ENCODE measurements around the gene EPN2.

Gene EPN2

GRCh38 chr17:19341211-19341631, 104.1 kb downstream of the EPN2 start:
- no peak for TF ChIP-seq CTCF (IDR thresholded peaks at IDR 0.05; ENCODE audit: control insufficient read depth, extremely low read depth, insufficient read depth)
- DNase-seq (ENCODE audit: low read depth), result no peak
- no peak overlapping the region for H3K4me3 ChIP-seq (ENCODE audit: low read depth, low read length)

DNA sequence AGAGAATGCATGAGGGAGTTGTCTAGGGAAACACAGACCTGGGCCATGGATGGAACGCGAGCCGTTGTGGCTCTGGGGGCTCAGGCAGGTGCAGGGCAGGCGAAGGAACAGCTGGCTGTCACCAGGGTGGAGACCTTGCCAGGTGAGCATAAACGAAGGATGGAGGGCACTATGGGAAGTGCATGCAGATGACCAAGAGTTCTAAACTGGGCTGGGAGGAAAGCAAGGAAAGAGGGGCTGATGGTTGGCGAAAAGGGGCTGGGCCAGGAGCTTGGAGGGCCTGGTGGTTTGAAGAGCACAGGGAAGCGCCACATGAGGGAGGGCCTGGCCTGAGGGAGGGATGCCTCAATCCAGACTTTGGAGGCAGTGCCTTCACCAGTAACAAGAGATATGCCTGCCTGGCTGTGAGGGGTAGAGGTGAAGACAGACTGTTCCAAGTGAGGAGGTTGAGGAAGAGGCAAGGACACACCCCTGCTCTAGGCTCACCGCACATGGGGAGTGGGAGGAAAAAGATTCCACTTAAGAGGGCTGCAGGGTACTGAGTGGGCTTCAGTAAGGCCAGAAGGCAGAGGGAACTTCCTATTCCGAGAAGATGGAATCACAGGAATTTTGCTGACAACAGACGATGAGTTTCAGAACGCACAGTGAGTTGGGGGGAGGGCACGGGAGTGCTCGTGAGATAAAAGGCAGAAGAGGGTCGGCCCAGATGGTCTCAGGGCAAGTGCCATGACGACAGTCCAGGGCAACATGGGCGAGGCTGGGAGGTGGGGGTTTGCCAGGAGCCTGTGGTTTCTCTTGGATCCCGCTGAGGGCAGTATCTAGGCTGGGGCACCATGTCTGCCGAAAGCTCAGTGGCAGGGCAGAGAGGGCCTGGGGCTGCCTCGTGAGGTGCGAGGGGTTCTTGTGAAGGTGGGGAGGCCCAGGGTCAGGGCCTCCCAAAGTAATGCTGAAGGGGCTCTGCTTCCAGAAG, 104.8 kb downstream of the EPN2 start:
- no peak for TF ChIP-seq CTCF (IDR thresholded peaks at IDR 0.05; ENCODE audit: control insufficient read depth, extremely low read depth, insufficient read depth)
- no peak for DNase-seq (ENCODE audit: low read depth)
- no peak overlapping the region for H3K4me3 ChIP-seq (ENCODE audit: low read depth, low read length)

GRCh38 chr17:19342611-19343255, 105.6 kb downstream of the EPN2 start:
- TF ChIP-seq CTCF (IDR thresholded peaks at IDR 0.05; ENCODE audit: control insufficient read depth, extremely low read depth, insufficient read depth), result no peak
- H3K4me3 ChIP-seq (ENCODE audit: low read depth, low read length), result no peak overlapping the region
- DNase-seq (ENCODE audit: low read depth), result no peak

- H3K4me3 ChIP-seq (ENCODE audit: low read depth, low read length), result no peak overlapping the region
- no peak for TF ChIP-seq CTCF (IDR thresholded peaks at IDR 0.05; ENCODE audit: control insufficient read depth, extremely low read depth, insufficient read depth)
- no peak for DNase-seq (ENCODE audit: low read depth)
Measured at GRCh38 chr17:19343256-19343630, 106.1 kb downstream of the EPN2 start.

- no peak for TF ChIP-seq CTCF (IDR thresholded peaks at IDR 0.05; ENCODE audit: control insufficient read depth, extremely low read depth, insufficient read depth)
- no peak for DNase-seq (ENCODE audit: low read depth)
- no peak overlapping the region for H3K4me3 ChIP-seq (ENCODE audit: low read depth, low read length)
Measured at GRCh38 chr17:19343671-19344151, 106.5 kb downstream of the EPN2 start.

- no peak overlapping the region for H3K4me3 ChIP-seq (ENCODE audit: low read depth, low read length)
- no peak for TF ChIP-seq CTCF (IDR thresholded peaks at IDR 0.05; ENCODE audit: control insufficient read depth, extremely low read depth, insufficient read depth)
- no peak for DNase-seq (ENCODE audit: low read depth)
Measured at GRCh38 chr17:19344311-19345066, 107.3 kb downstream of the EPN2 start.

Data from LNCaP clone FGC (cell line).